ENCODE results near the gene GTPBP3. TPM values are rescaled to one million over a fixed set of nuclear protein-coding genes. Genes with fewer than 3 reads are reported as not detected.
A peak's percentile ranks its signal among the peaks of the same experiment; 100 is the strongest.

Gene GTPBP3
- total and polyA plus RNA-seq, 9 of the 15 experiments (the other 6 are each of a cell fraction or from before 2014, with no cell fraction given): 4.9 to 124 (median 22.6) TPM

GRCh38 chr19:17309965-17310461 lies 27.3 kb upstream of the GTPBP3 start (continued):
- TF ChIP-seq, protein P1, sequence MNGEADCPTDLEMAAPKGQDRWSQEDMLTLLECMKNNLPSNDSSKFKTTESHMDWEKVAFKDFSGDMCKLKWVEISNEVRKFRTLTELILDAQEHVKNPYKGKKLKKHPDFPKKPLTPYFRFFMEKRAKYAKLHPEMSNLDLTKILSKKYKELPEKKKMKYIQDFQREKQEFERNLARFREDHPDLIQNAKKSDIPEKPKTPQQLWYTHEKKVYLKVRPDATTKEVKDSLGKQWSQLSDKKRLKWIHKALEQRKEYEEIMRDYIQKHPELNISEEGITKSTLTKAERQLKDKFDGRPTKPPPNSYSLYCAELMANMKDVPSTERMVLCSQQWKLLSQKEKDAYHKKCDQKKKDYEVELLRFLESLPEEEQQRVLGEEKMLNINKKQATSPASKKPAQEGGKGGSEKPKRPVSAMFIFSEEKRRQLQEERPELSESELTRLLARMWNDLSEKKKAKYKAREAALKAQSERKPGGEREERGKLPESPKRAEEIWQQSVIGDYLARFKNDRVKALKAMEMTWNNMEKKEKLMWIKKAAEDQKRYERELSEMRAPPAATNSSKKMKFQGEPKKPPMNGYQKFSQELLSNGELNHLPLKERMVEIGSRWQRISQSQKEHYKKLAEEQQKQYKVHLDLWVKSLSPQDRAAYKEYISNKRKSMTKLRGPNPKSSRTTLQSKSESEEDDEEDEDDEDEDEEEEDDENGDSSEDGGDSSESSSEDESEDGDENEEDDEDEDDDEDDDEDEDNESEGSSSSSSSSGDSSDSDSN (IDR thresholded peaks at IDR 0.05; ENCODE audit: borderline replicate concordance in 1 of 2, low read depth in 2 of 2, low read length in 2 of 2): no peak
- TF ChIP-seq C11orf30 (IDR thresholded peaks at IDR 0.05; ENCODE audit: low read depth): peak; percentile 63; the same call in 1 of the 2 replicates

- Histone ChIP-seq H3K9me1 (ENCODE audit: control insufficient read depth, insufficient read depth, low read length) (no peaks in the 10 kb centered on the region), H3K27ac (ENCODE audit: extremely low read depth, low read depth, low read length) (no peak overlapping the region), H4K20me1 (replicated peaks; ENCODE audit: control insufficient read depth, insufficient read depth, low read length) (0 out of 2 replicates have a peak, but pooled peaks cover 5% of the 10 kb centered on the region), H2AFZ (ENCODE audit: low read depth, low read length) (no peak overlapping the region), H3K4me2 (ENCODE audit: insufficient read depth, low read length) (no peak overlapping the region), H3K79me2 (ENCODE audit: control insufficient read depth, insufficient read depth, low read length) (peaks cover 54% of the 10 kb centered on the region), H3K4me3 (no peak overlapping the region), H3K9me3 (replicated peaks; ENCODE audit: control insufficient read depth, insufficient read depth, low read depth, low read length) (no peaks in the 10 kb centered on the region), H3K36me3 (ENCODE audit: control insufficient read depth, insufficient read depth, low read length) (peaks cover 49% of the 10 kb centered on the region; the same call in 2 of the 3 replicates), H3K27me3 (ENCODE audit: control insufficient read depth in 2 of 2, insufficient read depth in 2 of 2, low read length in 2 of 2) (no peaks in the 10 kb centered on the region), H3K4me1 (replicated peaks in 1 of 2; ENCODE audit: control insufficient read depth in 2 of 2, insufficient read depth in 2 of 2, low read length in 2 of 2) (peaks cover 17 to 53% of the 10 kb centered on the region in 2 experiments; a peak in 4 of 5 replicates), H3K9ac (ENCODE audit: insufficient read depth in 1 of 2, low read depth in 2 of 2, low read length in 2 of 2) (peak overlapping the region in 1 of 2 experiments; percentile 73; a peak in 2 of 4 replicates)
- no peak for DNase-seq (ENCODE audit: extremely low read depth in 1 of 4, low spot score in 3 of 4)
- in situ Hi-C loops (cut with MboI) (no loop called here), intact Hi-C loops (cut with micrococcal nuclease) (no loop called here)
- no TSS peak for BruUV-seq (replicated peaks)
- ChIA-PET POLR2A (interaction anchor here (0.5 to 7.7 kb wide), 2 partner anchors 13 to 22 kb away, joined by 3 to 78 read pairs; partner anchors contain the start of gene ANO8), CTCF (ENCODE audit: low intra/inter-chr PET ratio) (no interaction called here)
- FAIRE-seq: no peak
- ATAC-seq: no peak
- 82% methylated on average over 9 of the region's 11 CpGs for WGBS (ENCODE audit: insufficient coverage, low coverage, missing lambda C conversion rate)
- no peak for TF ChIP-seq ESRRA (IDR thresholded peaks at IDR 0.05; ENCODE audit: borderline replicate concordance, low read depth)
- no peak for TF ChIP-seq ZNF408 (CRISPR knock-in tag; IDR thresholded peaks at IDR 0.05; ENCODE audit: low read depth)
- no peak for TF ChIP-seq NR2C1 (IDR thresholded peaks at IDR 0.05)
- TF ChIP-seq NR2C1 (tag; IDR thresholded peaks at IDR 0.05): no peak
- no peak for TF ChIP-seq CHCHD3 (CRISPR knock-in tag; IDR thresholded peaks at IDR 0.05)
- no peak for TF ChIP-seq CHAMP1 (IDR thresholded peaks at IDR 0.05)
- no peak for TF ChIP-seq RCOR1 (IDR thresholded peaks at IDR 0.05; ENCODE audit: borderline replicate concordance in 1 of 2, low read depth in 2 of 2, low read length in 2 of 2)
- TF ChIP-seq FOXP4 (CRISPR knock-in tag; IDR thresholded peaks at IDR 0.05; ENCODE audit: borderline replicate concordance): no peak
- TF ChIP-seq CBX5 (IDR thresholded peaks at IDR 0.05; ENCODE audit: borderline replicate concordance, low read depth): no peak
- TF ChIP-seq ZNF785 (CRISPR knock-in tag; IDR thresholded peaks at IDR 0.05): no peak
- TF ChIP-seq KLF6 (CRISPR knock-in tag; IDR thresholded peaks at IDR 0.05; ENCODE audit: borderline replicate concordance): no peak
These were observed 25.7 kb upstream of the GTPBP3 start for GRCh38 chr19:17311455-17312188.
